ENCODE data around the gene MAG.

Gene MAG

DNA sequence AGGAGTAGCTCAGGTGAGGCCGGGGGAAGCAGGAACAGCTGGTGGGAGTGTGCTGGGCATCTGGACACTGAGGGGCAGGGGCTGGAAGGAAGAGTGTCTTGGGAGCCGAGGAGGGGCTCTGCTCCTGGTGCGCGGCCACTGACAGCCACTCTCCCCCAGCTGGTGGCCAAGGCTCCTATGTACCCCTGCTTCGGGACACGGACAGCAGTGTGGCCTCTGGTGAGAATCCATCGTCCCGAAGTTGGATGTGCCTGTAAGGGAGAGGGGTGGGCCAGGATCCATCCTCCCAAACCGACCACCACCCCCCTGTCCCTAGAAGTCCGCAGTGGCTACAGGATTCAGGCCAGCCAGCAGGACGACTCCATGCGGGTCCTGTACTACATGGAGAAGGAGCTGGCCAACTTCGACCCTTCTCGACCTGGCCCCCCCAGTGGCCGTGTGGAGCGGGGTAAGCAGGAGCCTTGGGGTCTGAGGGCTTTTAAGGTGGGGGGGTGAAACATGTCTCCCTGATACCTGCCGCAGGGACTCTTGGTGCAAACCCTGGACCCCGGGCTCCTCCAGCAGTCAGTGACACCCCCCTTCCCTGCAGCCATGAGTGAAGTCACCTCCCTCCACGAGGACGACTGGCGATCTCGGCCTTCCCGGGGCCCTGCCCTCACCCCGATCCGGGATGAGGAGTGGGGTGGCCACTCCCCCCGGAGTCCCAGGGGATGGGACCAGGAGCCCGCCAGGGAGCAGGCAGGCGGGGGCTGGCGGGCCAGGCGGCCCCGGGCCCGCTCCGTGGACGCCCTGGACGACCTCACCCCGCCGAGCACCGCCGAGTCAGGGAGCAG is 25.2 kb upstream of the MAG start:
- Histone ChIP-seq H3K4me3 (peak overlapping the region; percentile 90), H3K27ac (peak overlapping the region; percentile 91 to 97)
- TF ChIP-seq, protein P1, sequence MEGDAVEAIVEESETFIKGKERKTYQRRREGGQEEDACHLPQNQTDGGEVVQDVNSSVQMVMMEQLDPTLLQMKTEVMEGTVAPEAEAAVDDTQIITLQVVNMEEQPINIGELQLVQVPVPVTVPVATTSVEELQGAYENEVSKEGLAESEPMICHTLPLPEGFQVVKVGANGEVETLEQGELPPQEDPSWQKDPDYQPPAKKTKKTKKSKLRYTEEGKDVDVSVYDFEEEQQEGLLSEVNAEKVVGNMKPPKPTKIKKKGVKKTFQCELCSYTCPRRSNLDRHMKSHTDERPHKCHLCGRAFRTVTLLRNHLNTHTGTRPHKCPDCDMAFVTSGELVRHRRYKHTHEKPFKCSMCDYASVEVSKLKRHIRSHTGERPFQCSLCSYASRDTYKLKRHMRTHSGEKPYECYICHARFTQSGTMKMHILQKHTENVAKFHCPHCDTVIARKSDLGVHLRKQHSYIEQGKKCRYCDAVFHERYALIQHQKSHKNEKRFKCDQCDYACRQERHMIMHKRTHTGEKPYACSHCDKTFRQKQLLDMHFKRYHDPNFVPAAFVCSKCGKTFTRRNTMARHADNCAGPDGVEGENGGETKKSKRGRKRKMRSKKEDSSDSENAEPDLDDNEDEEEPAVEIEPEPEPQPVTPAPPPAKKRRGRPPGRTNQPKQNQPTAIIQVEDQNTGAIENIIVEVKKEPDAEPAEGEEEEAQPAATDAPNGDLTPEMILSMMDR (IDR thresholded peaks at IDR 0.05): no peak
- DNase-seq (ENCODE audit: low spot score): peak; percentile 78

DNA sequence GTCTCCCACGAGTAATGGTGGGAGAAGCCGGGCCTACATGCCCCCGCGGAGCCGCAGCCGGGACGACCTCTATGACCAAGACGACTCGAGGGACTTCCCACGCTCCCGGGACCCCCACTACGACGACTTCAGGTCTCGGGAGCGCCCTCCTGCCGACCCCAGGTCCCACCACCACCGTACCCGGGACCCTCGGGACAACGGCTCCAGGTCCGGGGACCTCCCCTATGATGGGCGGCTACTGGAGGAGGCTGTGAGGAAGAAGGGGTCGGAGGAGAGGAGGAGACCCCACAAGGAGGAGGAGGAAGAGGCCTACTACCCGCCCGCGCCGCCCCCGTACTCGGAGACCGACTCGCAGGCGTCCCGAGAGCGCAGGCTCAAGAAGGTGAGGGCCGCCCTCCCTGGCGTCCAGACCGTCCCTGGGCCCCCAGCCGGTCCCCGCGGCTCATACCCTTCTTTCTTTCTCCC is 24.6 kb upstream of the MAG start:
- H3K27ac ChIP-seq: peak overlapping the region; percentile 91 to 97
- DNase-seq (ENCODE audit: low spot score): peak; percentile 78
- TF ChIP-seq, protein P1 (IDR thresholded peaks at IDR 0.05): no peak
- H3K4me3 ChIP-seq: peak overlapping the region; percentile 90

DNA sequence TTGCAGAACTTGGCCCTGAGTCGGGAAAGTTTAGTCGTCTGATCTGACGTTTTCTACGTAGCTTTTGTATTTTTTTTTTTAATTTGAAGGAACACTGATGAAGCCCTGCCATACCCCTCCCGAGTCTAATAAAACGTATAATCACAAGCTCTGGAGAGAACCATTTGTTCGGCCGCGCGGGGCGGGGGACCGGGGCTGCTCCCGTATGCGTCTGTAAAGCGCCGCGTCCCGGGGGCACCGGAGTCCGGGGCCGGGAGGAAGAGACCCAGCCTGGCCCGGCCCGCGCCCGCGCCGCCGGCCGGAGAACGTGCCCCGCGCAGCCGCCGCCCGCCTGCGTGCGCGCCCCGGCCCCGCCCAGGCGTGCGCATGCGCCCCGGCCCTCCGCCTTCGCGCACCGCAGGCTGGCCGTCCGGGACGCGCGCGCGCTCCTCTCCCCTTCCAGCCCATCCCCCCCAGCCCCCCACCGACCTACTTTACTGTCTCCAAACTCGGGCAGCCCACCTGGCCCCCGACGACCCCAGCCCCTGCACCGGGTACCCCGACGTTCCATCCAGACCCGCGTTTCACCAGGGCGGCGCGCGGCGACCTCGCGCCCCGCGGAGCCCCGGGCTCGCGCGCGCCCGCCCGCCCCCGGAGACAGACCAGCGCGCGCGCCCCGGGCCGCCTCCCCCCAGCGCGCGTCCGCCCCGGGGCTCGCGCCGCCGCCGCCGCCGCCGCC is 24.0 kb upstream of the MAG start:
- peak; percentile 79 for DNase-seq (ENCODE audit: low spot score)
- H3K4me3 ChIP-seq: peak overlapping the region; percentile 90
- H3K27ac ChIP-seq: peak overlapping the region; percentile 91 to 97
- TF ChIP-seq, protein P1 (IDR thresholded peaks at IDR 0.05): no peak

DNA sequence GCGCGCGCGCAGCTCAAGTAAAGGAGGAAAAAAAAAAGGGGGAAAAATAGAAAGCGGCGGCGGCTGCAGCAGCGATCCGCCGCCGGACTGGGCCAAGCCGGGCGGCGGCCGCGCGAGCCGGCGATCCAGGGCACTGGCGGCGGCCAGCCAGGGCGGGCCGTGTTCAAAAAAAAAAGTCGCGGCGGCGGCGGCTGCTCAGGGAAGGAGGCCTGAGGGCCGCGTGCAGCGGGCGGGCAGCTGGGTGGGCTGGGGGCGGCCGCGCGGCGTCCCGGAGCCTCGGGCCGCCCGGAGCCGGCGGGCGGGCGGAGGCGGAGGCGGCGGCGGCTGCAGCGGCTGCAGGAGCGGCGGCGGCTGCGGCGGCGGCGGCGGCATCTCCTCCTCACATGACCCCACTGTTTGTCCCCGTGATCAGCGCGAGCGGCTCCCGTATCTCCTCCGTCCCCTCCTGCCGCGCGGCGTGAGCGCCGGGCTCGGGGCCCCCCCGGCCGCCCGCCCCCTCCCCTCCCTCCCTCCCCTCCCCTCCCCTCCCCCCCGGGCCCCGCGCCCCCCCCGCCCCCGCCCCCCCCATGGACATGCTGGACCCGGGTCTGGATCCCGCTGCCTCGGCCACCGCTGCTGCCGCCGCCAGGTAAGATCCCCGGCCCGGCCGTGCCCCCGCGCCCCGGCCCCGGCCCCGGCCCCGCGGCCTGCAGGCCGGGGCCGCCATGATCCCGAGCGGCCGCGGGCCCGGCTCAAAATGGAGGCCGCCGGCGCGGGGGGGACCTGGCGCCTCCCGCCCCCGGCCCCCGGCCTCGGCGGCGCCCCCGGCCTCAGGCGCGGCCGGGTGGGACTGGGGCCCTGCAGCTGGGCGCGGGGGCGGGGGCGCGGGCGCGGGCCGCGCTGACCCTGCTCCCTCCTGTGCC is 23.2 kb upstream of the MAG start, which contains the start of gene USF2:
TSS of gene USF2 (plus strand) at position 427 of the 902 bp plus-strand sequence. CDS start at position 567, 140 bp downstream.
- TF ChIP-seq, protein P1 (IDR thresholded peaks at IDR 0.05): no peak
- H3K4me3 ChIP-seq: peak within 1 kb of the TSS; percentile 90
- H3K27ac ChIP-seq: peak within 1 kb of the TSS; percentile 91 to 97
- no peak for DNase-seq (ENCODE audit: low spot score)

DNA sequence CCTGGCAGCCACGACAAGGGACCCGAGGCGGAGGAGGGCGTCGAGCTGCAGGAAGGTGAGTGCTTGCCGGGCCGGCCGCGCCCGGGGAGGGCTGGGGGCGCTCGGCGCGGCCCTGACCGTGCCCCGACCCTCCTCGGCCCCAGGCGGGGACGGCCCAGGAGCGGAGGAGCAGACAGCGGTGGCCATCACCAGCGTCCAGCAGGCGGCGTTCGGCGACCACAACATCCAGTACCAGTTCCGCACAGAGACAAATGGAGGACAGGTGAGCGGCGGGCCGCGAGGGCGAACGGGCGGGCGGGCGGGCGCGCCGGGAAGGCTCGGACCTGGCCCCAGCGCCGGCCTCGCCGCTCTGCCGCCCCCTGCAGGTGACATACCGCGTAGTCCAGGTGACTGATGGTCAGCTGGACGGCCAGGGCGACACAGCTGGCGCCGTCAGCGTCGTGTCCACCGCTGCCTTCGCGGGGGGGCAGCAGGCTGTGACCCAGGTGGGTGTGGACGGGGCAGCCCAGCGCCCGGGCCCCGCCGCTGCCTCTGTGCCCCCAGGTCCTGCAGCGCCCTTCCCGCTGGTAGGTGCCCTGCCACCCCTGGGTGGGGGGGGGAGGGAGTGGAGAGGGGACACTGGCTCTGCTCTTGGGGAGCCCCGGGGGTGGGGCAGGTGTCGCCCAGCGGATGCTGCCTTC is 22.4 kb upstream of the MAG start:
- Histone ChIP-seq H3K4me3 (peak overlapping the region; percentile 90), H3K27ac (peak overlapping the region; percentile 86 to 97)
- TF ChIP-seq, protein P1 (IDR thresholded peaks at IDR 0.05): peak; percentile 70
- DNase-seq (ENCODE audit: low spot score): peak; percentile 87

- DNase-seq (ENCODE audit: low spot score): no peak
- TF ChIP-seq, protein P1 (IDR thresholded peaks at IDR 0.05): no peak
- Histone ChIP-seq H3K4me3 (peak overlapping the region; percentile 90), H3K27ac (peak overlapping the region in 1 of 2 donors; percentile 97)
Observed at GRCh38 chr19:35270381-35270811, 21.6 kb upstream of the MAG start.

Measured in coronary artery (tissue), 2 donors.